Activated CD4-positive, alpha-beta T cell treated with anti-CD3 and anti-CD28 coated beads, Interleukin-2, amount 50 U/mL, for 16 hours (primary cell): ENCODE measurements around the gene ADARB2.

ENCODE experiments used
- DNase-seq: peaks from one replicate; pipeline ENCODE4 v3.0.0-alpha.2; 2020

Gene ADARB2

GRCh38 chr10:1515780-1516491 is 221.4 kb downstream of the ADARB2 start:
- no peak for DNase-seq

GRCh38 chr10:1515121-1515779 is 222.1 kb downstream of the ADARB2 start:
- DNase-seq = no peak

GRCh38 chr10:1514681-1515080 is 222.6 kb downstream of the ADARB2 start:
- no peak for DNase-seq

- DNase-seq = no peak
Measured at GRCh38 chr10:1513221-1513620, 224.1 kb downstream of the ADARB2 start.

GRCh38 chr10:1509011-1509530 is 228.3 kb downstream of the ADARB2 start:
- no peak for DNase-seq

GRCh38 chr10:1508096-1508495 is 229.2 kb downstream of the ADARB2 start:
- DNase-seq = no peak

- DNase-seq = no peak
Measured at GRCh38 chr10:1507436-1507835, 229.9 kb downstream of the ADARB2 start.

- DNase-seq = no peak
Measured at GRCh38 chr10:1504940-1505339, 232.4 kb downstream of the ADARB2 start.

- DNase-seq = no peak
Measured at GRCh38 chr10:1504286-1504685, 233.0 kb downstream of the ADARB2 start.

GRCh38 chr10:1502451-1502850 is 234.9 kb downstream of the ADARB2 start:
- no peak for DNase-seq

GRCh38 chr10:1499359-1499957 is 237.9 kb downstream of the ADARB2 start:
- no peak for DNase-seq

GRCh38 chr10:1498746-1499358 is 238.5 kb downstream of the ADARB2 start:
- DNase-seq = no peak

GRCh38 chr10:1495915-1496517 is 241.3 kb downstream of the ADARB2 start:
- DNase-seq = no peak

- no peak for DNase-seq
Measured at GRCh38 chr10:1492641-1493040, 244.7 kb downstream of the ADARB2 start.

GRCh38 chr10:1491901-1492300 is 245.4 kb downstream of the ADARB2 start:
- no peak for DNase-seq

- DNase-seq = no peak
Measured at GRCh38 chr10:1489801-1490200, 247.5 kb downstream of the ADARB2 start.

GRCh38 chr10:1488970-1489548 is 248.3 kb downstream of the ADARB2 start:
- DNase-seq = no peak

GRCh38 chr10:1486841-1487687 is 250.3 kb downstream of the ADARB2 start:
- DNase-seq = no peak

- DNase-seq = no peak
Measured at GRCh38 chr10:1485357-1485756, 252.0 kb downstream of the ADARB2 start.

GRCh38 chr10:1483826-1484225 is 253.5 kb downstream of the ADARB2 start:
- no peak for DNase-seq

GRCh38 chr10:1483246-1483645 is 254.1 kb downstream of the ADARB2 start:
- DNase-seq = no peak

GRCh38 chr10:1477578-1477977 is 259.7 kb downstream of the ADARB2 start:
- DNase-seq = no peak
